Adipocyte (in vitro differentiated cells): ENCODE measurements around the gene GNL1.
A peak's percentile ranks its signal among the peaks of the same experiment; 100 is the strongest.

Experiments
- DNase-seq: peaks from one replicate; pipeline ENCODE4 v3.0.0-alpha.2; 2015; ENCODE audit warnings: low read depth
- H3K27me3 ChIP-seq: replicated peaks from 2 replicates; pipeline ENCODE4 v1.7.0; 2013; ENCODE audit warnings: mild to moderate bottlenecking, low read length, moderate library complexity; ENCODE audit not compliant: control insufficient read depth, insufficient read depth
- H3K36me3 ChIP-seq: 2 replicates; pipeline ENCODE4 v1.7.0; 2013; ENCODE audit warnings: low read length, mild to moderate bottlenecking, moderate library complexity; ENCODE audit not compliant: control insufficient read depth, insufficient read depth, severe bottlenecking
- H3K4me1 ChIP-seq: 2 replicates; pipeline ENCODE4 v1.7.0; 2013; ENCODE audit warnings: mild to moderate bottlenecking, low read length, moderate library complexity; ENCODE audit not compliant: control insufficient read depth, insufficient read depth
- H3K4me3 ChIP-seq: 2 replicates; pipeline ENCODE4 v1.7.0; 2013; ENCODE audit warnings: mild to moderate bottlenecking, low read length, moderate library complexity
- H3K9ac ChIP-seq: 2 replicates; pipeline ENCODE4 v1.7.0; 2013; ENCODE audit warnings: mild to moderate bottlenecking, low read length, moderate library complexity
- H3K9me3 ChIP-seq: 2 replicates; pipeline ENCODE4 v1.7.0; 2013; ENCODE audit warnings: mild to moderate bottlenecking, low read length, moderate library complexity; ENCODE audit not compliant: control insufficient read depth

Gene GNL1

GRCh38 chr6:30590509-30590908 lies 34.2 kb upstream of the GNL1 start:
- Histone ChIP-seq H3K4me1 (peaks cover 24% of the 10 kb centered on the region), H3K9ac (peak overlapping the region; percentile 36), H3K27me3 (no peaks in the 10 kb centered on the region), H3K36me3 (peaks cover 79% of the 10 kb centered on the region), H3K9me3 (no peaks in the 10 kb centered on the region), H3K4me3 (no peak overlapping the region)
- no peak for DNase-seq

- Histone ChIP-seq H3K9ac (no peak overlapping the region), H3K4me3 (no peak overlapping the region), H3K36me3 (peaks cover 85% of the 10 kb centered on the region), H3K27me3 (no peaks in the 10 kb centered on the region), H3K9me3 (no peaks in the 10 kb centered on the region), H3K4me1 (peaks cover 24% of the 10 kb centered on the region)
- DNase-seq: no peak
These were observed 33.6 kb upstream of the GNL1 start for GRCh38 chr6:30589754-30590358.

- Histone ChIP-seq H3K9ac (no peak overlapping the region), H3K4me3 (no peak overlapping the region), H3K27me3 (no peaks in the 10 kb centered on the region), H3K4me1 (peaks cover 4% of the 10 kb centered on the region), H3K36me3 (peaks cover 94% of the 10 kb centered on the region), H3K9me3 (no peaks in the 10 kb centered on the region)
- no peak for DNase-seq
These were observed 27.6 kb upstream of the GNL1 start for GRCh38 chr6:30583921-30584320.

- H3K36me3 ChIP-seq: peaks cover 64% of the 10 kb centered on the region
- peaks cover 5% of the 10 kb centered on the region for H3K4me1 ChIP-seq
- H3K9me3 ChIP-seq: no peaks in the 10 kb centered on the region
- H3K4me3 ChIP-seq: no peak overlapping the region
- H3K9ac ChIP-seq: no peak overlapping the region
- H3K27me3 ChIP-seq: no peaks in the 10 kb centered on the region
- no peak for DNase-seq
These were observed 21.8 kb upstream of the GNL1 start for GRCh38 chr6:30578051-30578450.

- Histone ChIP-seq H3K4me3 (peak overlapping the region; percentile 94), H3K36me3 (peaks cover 17% of the 10 kb centered on the region), H3K9ac (no peak overlapping the region), H3K4me1 (peaks cover 27% of the 10 kb centered on the region), H3K9me3 (no peaks in the 10 kb centered on the region), H3K27me3 (no peaks in the 10 kb centered on the region)
- no peak for DNase-seq
These were observed 16.8 kb upstream of the GNL1 start for GRCh38 chr6:30573113-30573512.

GRCh38 chr6:30572148-30572547 lies 15.9 kb upstream of the GNL1 start:
- peaks cover 27% of the 10 kb centered on the region for H3K4me1 ChIP-seq
- H3K36me3 ChIP-seq: peaks cover 7% of the 10 kb centered on the region
- DNase-seq: no peak
- no peaks in the 10 kb centered on the region for H3K9me3 ChIP-seq
- H3K4me3 ChIP-seq: peak overlapping the region; percentile 94
- H3K9ac ChIP-seq: peak overlapping the region; percentile 93
- H3K27me3 ChIP-seq: no peaks in the 10 kb centered on the region

GRCh38 chr6:30571762-30572082 lies 15.4 kb upstream of the GNL1 start:
- no peaks in the 10 kb centered on the region for H3K27me3 ChIP-seq
- no peaks in the 10 kb centered on the region for H3K9me3 ChIP-seq
- peak overlapping the region; percentile 94 for H3K4me3 ChIP-seq
- H3K9ac ChIP-seq: peak overlapping the region; percentile 93
- DNase-seq: no peak
- H3K4me1 ChIP-seq: peaks cover 27% of the 10 kb centered on the region
- peaks cover 3% of the 10 kb centered on the region for H3K36me3 ChIP-seq

- Histone ChIP-seq H3K9me3 (no peaks in the 10 kb centered on the region), H3K9ac (peak within 1 kb of the TSS; percentile 93), H3K27me3 (no peaks in the 10 kb centered on the region), H3K4me1 (peaks cover 27% of the 10 kb centered on the region), H3K36me3 (no peaks in the 10 kb centered on the region), H3K4me3 (peak within 1 kb of the TSS; percentile 94)
- peak; percentile 99 for DNase-seq
These were observed 14.9 kb upstream of the GNL1 start, which contains the start of gene ABCF1 for GRCh38 chr6:30571075-30571761. Gene ABCF1, plus strand, starts transcription at chr6:30571442. Its CDS starts 46 bp downstream, at chr6:30571488.

GRCh38 chr6:30570740-30571074 lies 14.4 kb upstream of the GNL1 start:
- H3K9me3 ChIP-seq: no peaks in the 10 kb centered on the region
- no peaks in the 10 kb centered on the region for H3K36me3 ChIP-seq
- DNase-seq: no peak
- H3K4me3 ChIP-seq: peak overlapping the region; percentile 94
- peak overlapping the region; percentile 93 for H3K9ac ChIP-seq
- H3K27me3 ChIP-seq: no peaks in the 10 kb centered on the region
- peaks cover 30% of the 10 kb centered on the region for H3K4me1 ChIP-seq

GRCh38 chr6:30570263-30570662 lies 14.0 kb upstream of the GNL1 start:
- Histone ChIP-seq H3K4me1 (peaks cover 34% of the 10 kb centered on the region), H3K4me3 (peak overlapping the region; percentile 94), H3K27me3 (no peaks in the 10 kb centered on the region), H3K9ac (peak overlapping the region; percentile 93), H3K9me3 (no peaks in the 10 kb centered on the region), H3K36me3 (no peaks in the 10 kb centered on the region)
- no peak for DNase-seq

- no peaks in the 10 kb centered on the region for H3K27me3 ChIP-seq
- H3K36me3 ChIP-seq: peaks cover 8% of the 10 kb centered on the region
- H3K4me3 ChIP-seq: no peak overlapping the region
- H3K9me3 ChIP-seq: no peaks in the 10 kb centered on the region
- no peak overlapping the region for H3K9ac ChIP-seq
- H3K4me1 ChIP-seq: peaks cover 31% of the 10 kb centered on the region
- no peak for DNase-seq
These were observed 12.0 kb upstream of the GNL1 start for GRCh38 chr6:30568245-30568644.

- H3K27me3 ChIP-seq: no peaks in the 10 kb centered on the region
- H3K36me3 ChIP-seq: peaks cover 29% of the 10 kb centered on the region
- no peak overlapping the region for H3K9ac ChIP-seq
- H3K4me3 ChIP-seq: no peak overlapping the region
- no peaks in the 10 kb centered on the region for H3K9me3 ChIP-seq
- DNase-seq: no peak
- H3K4me1 ChIP-seq: peaks cover 16% of the 10 kb centered on the region
These were observed 9.5 kb upstream of the GNL1 start for GRCh38 chr6:30565772-30566171.
